GM19455 (cell line): ENCODE results near the gene POLR2I.
"Not testable (repeated sequence)": the region's sequence is repeated elsewhere in the genome, so short reads cannot be mapped to it uniquely, and the experiment has no call there.

ENCODE experiments used
- ATAC-seq: cut with Tn5 transposase; IDR thresholded peaks from one replicate; pipeline ENCODE4 v1.9.1; 2021; ENCODE audit not compliant: unreplicated experiment

The POLR2I gene

GRCh38 chr19:36134867-36135266, 20.2 kb upstream of the POLR2I start:
- not testable (repeated sequence) for ATAC-seq

- ATAC-seq, result not testable (repeated sequence)
Observed at GRCh38 chr19:36131221-36131620, 16.5 kb upstream of the POLR2I start.

GRCh38 chr19:36128392-36128736, 13.7 kb upstream of the POLR2I start:
- ATAC-seq, result no peak

DNA sequence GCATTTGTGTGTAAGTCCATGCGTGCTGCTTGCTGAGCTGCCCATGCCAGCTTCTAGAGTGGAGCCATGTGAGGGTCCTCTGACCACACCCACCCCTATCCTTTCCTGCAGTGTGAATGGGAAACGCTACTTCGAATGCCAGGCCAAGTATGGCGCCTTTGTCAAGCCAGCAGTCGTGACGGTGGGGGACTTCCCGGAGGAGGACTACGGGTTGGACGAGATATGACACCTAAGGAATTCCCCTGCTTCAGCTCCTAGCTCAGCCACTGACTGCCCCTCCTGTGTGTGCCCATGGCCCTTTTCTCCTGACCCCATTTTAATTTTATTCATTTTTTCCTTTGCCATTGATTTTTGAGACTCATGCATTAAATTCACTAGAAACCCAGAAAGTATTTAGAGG, 10.9 kb upstream of the POLR2I start:
- no peak for ATAC-seq

- no peak for ATAC-seq
Observed at GRCh38 chr19:36121486-36122124, 6.9 kb upstream of the POLR2I start.

DNA sequence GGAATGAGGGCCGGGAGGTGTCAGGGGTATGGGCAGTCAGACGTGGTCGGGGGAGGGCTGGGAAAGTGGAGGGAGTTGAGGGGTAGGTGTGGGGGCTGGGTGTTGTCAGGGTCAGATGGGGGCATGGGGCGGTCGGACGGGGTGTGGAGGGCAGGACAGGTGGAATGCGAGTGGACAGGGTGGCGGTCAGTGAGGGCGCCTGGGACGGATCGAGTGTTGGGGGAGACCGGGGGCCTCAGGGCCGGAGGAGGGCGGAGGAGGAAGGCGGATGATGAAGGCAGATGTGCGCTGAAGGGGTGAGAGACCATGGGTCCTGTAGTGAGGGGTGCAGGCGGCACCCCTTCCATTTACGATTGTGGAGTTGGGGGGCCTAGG, 6.3 kb upstream of the POLR2I start:
- ATAC-seq, result no peak

DNA sequence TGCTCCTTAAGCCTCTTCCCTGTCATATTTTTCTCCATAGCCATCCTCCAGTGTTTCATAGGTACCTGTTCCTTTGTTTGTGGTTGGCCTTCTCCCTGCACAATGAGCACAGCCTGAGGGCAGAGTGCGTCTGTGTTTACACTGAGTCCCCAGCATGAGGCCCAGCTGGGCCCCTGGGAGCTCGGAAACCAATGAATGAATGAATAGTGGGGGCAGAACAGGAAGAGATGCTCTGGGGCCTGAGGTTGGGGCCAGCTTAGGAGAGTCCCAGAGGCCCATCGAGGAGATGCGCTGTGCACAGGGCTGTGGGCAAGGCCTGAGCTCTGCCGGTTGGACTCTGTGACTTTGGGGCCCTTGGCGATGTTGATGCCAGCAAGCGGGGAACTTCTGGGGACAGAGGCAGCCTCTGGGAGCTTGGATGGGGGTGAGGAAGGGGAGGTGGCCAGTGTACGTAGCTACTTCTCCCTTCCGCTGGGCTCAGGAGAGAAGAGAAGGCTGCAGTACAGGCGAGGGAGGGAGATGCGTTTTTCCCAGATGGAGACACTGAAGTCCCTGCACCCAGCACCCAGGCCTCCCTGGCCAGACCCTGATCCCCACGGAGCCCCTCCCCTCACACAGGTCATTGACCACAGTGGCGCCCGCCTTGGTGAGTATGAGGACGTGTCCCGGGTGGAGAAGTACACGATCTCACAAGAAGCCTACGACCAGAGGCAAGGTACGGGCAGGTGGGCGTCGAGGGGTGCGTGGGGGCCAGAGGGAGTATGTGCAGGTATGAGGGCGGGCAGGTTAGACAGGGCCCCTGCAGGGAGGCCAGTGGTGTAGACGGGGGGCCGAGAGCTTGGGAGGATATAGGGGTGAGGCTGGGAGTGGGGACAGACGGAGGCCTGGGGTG, 5.7 kb upstream of the POLR2I start:
- no peak for ATAC-seq

DNA sequence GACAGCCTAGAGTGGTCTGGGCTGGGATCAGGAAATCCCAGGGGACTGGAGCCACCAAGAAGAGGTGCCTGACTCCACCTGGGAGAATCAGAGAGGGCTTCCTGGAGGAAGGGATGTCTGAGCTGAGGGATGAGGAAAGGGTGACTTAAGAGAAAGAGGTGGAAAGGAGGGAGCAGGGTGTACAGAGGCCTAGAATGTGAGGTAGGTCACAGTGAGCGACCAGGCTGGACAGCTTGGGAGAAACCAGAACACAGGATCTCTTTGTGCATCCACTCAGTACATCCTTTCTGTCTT, 1.6 kb upstream of the POLR2I start:
- ATAC-seq, result no peak

- ATAC-seq, result peak; percentile 30
Observed at GRCh38 chr19:36115453-36116343, 1.0 kb upstream of the POLR2I start, which contains the start of gene TBCB. Gene TBCB, plus strand, starts transcription at chr19:36115468. Its CDS starts 93 bp downstream, at chr19:36115561.

- ATAC-seq, result no peak
Observed at GRCh38 chr19:36113894-36114720, 568 bp downstream of the POLR2I start.

DNA sequence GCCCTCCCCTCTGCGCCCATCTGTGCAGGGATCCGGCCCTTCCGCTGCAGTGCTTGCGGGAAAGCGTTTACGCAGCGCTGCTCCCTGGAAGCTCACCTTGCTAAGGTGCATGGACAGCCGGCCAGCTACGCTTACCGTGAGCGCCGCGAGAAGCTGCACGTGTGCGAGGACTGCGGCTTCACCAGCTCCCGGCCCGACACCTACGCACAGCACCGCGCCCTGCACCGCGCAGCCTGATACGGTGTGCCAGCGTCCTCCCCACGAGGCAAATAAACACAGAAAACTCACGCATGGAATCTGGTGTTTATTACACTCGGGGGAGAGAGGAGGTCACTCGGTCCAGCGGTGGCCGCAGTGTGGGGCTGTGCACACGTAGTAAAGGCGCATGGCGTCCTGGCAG, 1.2 kb downstream of the POLR2I start:
- no peak for ATAC-seq

- no peak for ATAC-seq
Observed at GRCh38 chr19:36112678-36113077, 2.0 kb downstream of the POLR2I start.

DNA sequence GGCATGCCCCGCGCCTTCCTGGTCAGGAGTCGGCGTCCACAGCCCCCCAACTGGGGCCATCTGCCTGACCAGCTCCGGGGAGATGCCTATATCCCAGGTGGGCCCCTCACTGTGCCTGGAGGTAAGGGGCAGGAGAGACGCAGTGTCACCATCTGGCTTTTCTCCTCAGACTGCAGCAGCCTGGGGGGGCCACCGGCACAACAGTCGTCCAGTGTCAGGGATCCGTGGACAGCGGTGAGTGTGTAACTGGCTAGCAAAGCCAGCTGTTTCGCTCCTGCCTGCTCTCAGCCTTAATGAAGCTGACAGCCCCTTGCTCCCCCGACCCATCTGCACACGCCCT, 3.5 kb downstream of the POLR2I start:
- ATAC-seq, result no peak

- ATAC-seq, result no peak
Observed at GRCh38 chr19:36110487-36111199, 4.0 kb downstream of the POLR2I start, which contains the start of gene OVOL3. Gene OVOL3, plus strand, starts transcription at chr19:36111143. Its CDS starts 60 bp downstream, at chr19:36111203.

- no peak for ATAC-seq
Observed at GRCh38 chr19:36108684-36109083, 6.0 kb downstream of the POLR2I start.

GRCh38 chr19:36106991-36107390, 7.7 kb downstream of the POLR2I start:
- no peak for ATAC-seq

DNA sequence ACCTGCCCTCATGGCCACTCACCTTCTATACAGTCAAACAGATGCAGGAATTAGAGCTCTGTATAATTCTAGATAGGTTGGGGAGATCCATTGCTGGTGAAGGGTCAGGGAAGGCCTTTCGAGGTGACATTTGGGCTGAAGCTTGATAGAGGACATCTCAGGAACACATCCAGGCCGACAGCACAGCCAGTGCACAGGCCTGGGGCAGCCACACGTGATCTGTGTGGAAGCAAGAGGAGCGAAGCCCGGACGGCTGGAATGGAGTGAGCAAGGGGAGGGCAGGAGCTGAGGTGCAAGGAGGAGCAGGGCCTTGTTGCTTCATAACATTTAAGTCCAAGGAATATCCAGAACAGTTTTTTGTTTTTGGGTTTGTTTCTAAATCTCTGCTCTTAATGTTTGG, 8.2 kb downstream of the POLR2I start:
- ATAC-seq, result no peak

DNA sequence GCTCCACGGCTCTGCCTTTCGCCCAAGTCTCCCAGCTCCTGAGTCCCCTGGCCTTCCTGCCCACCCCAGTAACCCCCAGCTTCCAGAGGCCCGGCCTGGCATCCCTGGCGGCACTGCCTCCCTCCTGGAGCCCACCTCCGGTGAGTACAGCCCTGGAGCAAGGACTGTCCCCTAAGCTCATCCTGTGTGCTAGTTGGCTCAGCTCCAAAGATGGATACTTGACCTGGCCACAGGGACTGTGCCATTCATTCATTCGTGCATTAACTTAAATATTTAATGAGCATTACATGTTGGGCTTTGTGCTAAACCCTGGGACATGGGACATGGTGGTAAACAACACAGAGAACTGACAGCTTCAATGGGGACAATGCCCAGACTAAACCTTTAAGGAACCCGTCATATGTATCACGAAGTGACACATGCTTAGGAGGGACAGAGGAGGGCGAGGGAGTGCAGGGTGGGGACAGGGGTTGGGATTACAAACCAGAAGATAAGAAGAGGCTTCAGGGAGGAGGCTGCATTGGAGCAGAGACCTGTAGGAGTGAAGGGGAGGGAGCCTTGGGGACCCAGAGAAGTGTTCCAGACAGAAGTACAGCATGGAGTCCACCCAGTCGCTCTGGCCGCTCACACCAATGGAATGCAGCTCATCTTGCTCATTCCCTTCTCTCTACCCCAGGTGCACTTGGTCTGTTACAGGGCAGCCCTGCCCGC, 10.7 kb downstream of the POLR2I start:
- no peak for ATAC-seq

- ATAC-seq, result no peak
Observed at GRCh38 chr19:36103040-36103626, 11.5 kb downstream of the POLR2I start.
